HUDEP-2 (cell line): Measurements from ENCODE around the gene MDP1.

Experiments used
- DNase-seq, 76 experiments: peaks; one replicate each; lab custom pipeline; 2025; ENCODE audit not compliant: unreplicated experiment in 76 of 76; lab: John Stamatoyannopoulos, UW

Gene MDP1

DNA sequence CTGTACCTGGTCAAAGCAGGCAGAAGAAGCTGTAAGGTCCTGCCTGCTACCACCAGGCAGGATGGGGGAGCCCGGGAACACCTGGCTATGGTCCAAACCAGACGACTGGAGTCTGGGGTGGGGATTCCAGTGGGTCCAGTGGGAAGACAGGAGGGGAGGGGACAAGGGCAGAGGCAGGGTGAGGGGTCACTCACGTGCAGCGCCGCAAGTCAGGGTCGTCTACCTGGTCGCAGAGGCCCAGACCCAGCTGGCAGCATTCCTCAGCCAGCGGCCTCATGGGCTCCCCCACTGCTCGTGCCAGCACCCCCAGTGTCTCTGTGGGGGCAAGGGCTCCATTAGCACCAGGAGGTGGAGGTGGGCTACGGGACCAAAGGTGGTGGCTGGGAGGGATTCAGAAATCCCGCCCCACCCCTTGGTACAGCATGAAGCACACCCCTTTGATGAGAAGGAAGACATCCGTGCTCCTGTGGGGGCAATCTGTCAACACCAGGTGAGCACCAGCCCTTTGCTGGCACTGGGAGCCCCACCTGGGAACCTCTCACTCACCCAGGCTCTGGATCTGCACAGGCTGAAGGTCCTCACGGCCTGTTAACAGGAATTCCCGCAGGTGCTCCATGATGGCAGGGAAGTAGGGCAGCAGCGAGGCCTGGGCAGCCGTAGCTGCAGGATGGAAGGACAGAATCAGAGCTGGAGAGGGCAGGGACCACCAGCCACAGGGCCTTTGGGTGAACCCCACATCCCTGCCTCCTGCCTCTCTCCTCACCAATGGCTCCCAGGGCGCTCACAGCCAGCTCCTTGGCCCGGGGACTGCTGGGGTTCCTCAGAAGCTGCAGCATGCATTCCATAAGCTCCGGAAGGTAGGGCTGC lies 31.5 kb downstream of the MDP1 start:
- no peak for DNase-seq

DNA sequence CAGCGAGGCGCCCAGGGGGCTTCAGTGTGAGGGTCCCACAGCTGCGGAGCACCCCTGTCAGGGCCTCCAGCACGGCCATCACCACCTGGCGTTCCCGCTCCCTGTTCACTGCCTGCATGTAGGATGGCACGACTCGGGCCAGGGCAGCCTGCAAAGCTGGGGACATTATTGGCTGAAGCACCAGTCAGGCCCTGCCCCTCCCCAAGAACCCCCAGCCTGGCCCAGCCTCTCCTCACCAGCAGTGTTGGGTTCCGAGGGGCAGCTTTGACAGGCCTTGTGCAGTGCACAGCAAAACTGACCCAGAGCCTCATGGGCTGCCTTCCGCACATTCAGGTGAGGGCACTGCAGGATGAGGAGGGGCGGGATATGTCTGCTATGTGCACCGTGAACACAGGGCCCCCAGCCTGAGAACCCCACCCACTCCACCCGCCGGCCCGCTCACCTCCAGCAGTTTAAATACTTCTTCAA lies 32.8 kb downstream of the MDP1 start:
- no peak for DNase-seq

DNA sequence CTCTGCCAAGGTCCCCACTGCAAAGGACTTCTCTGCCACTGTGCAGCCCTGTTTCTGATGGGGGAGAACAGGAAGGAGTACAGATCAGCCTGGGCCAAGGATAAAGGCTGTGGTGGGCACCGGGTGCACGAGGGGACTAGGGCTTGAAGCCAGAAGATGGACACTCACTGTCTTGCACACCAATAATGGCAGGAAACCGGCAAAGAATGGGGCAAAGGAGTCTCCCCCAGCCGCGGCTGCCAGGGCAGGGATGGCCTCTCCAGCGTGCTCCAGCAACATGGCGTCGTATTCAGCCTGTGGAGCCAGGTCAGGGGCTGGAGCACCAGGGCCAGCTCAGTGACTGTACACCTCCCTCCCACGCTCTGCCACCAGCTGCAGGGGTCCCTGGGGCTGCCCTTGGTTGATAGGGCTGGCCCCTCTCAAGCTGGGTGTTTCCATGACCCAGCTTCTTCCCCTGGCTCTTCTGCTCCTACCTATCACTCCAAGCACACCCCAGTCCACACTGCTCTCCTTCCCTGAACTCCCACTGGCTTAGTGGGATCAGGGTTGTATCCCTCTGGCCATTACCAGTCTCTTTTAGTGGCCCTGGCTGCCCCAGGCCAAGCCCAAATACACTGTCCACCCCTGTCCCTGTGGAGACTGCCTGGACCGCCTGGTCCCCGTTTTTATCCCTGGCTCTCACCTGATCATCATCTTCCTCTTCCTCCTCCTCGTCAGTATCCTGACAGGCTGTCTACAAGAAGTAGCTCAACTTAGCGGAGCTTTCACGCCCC lies 33.6 kb downstream of the MDP1 start:
- DNase-seq = no peak

DNA sequence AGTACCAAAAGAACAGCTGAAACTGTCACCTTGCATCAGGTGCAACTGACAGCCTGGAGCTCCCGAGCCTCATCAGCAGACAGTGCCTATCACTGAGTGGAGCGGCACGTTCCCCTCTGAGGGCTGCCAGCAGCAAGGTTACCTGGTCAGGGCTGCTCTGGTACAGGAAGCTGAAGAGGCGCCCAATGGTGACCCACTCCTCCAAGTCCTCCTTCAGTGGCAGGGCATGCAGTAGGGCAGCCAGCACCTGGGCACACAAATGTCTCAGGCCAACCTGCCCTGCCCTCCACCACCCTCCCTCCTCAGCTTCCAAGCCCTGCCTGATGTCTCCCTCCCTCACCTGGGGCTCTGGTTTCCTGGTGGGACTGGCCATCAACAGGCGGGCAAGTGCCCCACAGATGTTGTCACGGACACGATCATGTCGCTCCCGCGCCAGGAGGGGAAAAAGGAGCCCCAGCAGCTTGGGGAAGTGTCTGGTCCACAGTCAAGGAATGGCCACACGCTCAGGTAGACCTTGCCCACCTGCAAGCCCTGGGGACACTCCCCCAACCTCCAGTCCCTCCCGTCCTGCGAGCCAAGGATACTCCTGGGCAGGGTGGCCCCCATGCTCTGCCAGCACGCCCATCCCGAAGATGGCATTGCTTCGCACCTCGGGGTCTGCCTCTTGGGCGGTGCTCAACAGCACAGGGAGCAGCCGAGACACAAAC lies 34.3 kb downstream of the MDP1 start:
- DNase-seq = no peak

DNA sequence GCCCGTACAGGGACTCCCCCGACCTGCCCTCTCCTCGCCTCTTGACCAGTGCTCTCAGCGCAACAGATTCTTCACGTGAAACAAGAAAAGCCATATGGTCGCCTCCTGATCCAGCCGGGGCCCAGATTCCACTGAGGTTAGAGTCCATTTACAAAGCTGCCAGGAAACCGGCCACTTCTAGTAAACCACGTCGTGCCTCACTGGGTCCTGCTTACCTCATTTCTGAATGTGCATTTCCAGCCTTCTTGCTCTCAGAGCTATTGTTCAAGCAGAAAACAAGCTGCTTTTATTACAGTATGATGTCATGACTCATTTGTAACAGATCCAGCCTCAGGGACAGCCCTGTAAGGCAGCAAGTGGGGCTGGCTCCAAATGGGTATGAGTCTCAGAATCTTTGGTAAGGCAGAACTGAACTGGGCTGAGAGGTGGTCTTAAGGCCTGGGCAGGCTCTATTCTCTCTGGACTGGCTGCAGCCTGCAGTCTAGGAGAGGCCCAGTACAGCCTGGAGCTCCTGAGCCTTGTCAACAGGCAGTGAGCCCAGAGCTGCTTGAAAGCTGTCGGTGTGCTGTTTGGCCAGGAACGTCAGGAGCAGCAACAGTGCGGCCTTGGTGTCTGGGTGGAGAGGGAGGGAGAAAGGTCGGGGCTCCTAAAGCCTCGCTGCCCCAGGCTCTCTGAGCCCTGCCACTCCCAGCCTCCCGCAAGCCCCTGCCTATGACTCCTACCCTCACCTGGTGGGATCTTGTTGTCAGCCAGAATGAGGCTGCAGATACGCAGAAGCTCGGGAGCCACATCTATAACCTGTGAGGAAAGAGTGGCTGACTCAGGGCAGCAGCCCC lies 35.7 kb downstream of the MDP1 start:
- no peak for DNase-seq

DNA sequence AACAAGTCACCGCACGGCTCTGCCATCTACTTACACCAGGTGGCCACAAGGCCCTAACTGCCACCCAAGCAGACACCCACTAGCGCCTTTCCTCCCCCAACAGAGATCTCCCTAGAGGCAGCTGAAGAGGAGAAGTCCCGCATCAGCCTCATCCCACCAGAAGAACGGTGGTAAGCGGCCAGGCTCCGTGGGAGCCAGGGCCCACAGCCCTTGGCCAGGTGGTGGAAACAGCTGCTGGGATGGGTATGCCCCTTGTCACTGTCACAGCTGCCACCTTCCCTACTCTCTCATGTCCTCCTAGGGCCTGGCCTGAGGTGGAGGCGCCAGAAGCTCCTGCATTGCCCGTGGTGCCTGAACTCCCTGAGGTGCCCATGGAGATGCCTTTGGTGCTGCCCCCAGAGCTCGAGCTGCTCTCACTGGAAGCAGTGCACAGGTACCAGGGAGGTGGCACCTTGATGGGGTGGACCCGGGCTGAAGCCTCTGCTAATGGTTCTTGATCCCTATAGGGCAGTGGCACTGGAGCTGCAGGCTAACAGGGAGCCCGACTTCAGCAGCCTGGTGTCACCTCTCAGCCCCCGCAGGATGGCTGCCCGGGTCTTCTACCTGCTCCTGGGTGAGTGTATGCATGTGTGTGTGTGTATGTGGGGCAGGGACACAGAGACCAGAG lies 36.4 kb downstream of the MDP1 start:
- DNase-seq = no peak

DNA sequence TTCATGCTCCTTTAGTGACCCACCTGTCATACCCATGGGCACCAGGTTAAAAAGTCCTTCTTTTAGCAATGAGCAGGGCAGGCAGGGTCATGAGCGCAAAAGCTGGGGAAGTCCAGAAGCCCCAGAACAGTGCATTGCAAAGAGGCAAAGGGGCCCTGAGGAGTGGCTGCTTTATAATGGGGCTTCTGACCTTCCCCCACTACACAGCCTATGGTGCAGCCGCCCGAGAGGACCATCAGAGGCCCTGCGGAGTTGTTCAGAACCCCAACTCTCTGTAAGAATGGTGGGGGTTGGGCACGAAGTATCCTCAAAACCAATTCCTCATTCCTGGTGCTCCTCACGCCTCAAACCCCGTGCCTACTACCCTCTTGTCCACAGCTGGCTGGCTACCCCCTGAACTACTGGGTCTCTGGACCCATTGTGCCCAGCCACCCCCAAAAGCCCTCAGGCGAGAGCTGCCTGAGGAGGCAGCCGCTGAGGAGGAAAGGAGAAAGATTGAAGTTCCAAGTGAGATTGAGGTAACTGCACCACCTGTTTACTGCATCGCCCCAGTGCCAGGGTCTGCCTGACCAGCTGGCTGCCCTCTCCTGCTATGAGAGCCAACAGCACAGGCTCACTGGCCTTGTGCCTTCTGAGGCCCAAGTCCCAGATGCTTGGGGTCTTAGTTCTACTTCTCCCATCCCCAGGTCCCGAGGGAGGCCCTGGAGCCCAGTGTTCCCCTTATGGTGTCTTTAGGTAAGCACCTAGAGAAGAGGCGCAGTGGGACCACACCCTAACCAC lies 37.3 kb downstream of the MDP1 start:
- DNase-seq = no peak

DNA sequence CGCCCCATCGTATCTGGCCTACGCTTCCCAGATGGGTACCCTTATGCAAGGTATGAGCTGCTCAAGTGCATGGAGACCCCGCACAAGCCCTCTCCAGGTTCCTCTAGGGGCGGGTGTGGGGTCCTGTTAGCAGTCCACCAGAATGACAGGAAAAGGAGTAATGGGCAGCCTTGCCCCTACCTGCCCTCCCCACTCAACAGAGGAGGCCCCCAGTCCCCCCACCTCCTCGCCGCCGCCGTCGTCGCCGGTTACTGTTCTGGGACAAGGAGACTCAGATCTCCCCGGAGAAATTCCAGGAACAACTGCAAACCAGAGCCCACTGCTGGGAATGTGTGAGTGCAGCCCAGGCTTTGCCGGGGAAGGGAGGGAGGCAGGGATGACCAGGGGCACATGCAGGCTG lies 38.0 kb downstream of the MDP1 start:
- no peak for DNase-seq

DNA sequence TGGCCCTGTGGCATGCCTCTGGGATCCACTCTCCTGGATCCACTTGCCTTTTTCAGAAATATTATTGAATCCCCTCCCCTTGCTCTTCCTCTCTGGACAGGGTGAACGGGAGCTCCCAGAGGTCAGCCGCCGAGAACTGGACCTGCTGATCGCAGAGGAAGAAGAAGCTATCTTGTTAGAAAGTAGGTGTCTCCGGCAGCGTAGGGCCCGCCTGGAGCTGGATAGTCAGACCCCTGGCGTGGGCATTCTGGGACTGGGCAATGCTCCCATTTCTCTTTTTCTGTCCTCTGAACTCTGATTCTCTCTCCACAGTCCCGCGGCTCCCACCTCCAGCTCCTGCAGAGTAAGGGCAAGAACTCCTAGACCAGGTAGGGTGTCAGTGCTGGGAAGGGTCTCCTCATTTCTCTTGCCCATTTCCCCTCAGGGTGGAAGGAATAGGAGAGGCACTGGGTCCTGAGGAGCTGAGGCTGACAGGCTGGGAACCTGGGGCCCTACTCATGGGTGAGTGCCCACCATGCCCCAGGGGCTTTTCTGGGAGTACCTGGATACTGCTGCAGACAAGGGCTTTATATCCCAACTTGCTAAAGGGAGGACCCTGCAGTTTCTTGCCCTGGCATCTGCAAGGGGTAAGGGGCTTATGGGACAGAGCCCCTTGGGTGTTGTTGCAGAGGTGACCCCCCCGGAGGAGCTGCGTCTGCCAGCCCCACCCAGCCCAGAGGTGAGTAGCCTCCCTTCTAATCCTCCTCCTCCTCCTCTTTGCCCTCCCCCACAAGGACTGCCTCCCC lies 38.6 kb downstream of the MDP1 start:
- no peak for DNase-seq

DNA sequence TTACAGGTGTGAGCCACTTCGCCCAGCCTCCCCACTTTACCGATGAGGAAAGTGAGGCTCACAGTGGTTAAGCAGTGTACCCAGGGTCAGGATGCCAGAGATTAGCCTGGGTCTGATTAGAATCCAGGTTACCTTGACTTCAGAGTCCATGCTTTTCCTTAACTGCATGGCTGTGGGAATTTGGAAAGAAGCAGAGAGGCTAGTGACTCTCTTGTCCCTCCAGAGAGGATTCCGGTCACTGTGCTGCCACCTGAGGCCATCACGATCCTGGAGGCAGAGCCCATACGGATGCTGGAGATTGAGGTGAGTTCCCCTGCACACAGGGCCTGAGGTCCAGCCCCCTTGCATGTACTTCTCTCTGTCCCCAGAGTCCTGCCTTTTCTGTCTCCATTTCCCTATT lies 39.3 kb downstream of the MDP1 start:
- DNase-seq = no peak

DNA sequence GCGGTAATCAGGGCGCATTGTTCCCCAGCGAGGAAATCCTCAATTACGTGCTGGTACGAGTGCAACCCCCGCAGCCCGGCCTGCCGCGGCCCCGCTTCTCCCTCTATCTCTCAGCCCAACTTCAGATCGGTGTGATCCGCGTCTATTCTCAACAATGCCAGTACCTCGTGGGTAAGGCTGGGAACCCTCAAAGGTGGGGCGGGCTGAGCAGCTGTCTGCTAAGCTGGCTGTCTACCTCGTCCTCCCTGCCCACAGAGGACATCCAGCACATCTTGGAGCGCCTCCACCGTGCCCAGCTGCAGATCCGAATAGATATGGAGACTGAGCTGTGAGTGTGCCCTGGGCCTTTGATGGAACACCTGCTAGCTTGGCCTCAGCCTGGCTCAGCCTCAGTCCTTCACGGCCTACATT lies 43.0 kb downstream of the MDP1 start:
- DNase-seq = no peak

DNA sequence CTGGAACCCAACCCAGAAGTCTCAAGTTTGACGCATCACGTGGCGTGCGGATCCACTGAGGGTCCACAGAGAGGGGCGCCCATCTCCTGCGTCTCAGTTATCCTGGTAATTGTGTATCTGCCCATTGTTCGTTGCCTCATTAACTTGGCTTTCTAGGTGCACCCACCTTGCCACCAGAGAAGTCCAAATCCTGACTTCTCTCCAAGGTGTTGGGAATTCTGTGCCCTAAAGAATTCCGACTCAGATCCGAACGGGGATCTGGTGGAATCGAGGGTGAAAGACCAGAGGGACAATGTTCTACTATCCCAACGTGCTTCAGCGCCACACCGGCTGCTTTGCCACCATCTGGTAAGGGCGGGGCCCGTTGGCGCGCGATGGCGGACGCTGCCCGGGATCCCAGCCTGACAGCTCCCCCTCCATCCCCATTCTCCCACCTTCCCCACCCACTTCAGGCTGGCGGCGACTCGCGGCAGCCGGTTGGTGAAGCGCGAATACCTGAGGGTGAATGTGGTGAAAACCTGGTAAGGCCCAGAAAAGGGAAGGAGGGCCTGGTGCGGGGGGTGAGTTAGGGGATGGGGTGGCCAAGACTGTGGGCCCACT lies 43.5 kb downstream of the MDP1 start:
- no peak for DNase-seq

DNA sequence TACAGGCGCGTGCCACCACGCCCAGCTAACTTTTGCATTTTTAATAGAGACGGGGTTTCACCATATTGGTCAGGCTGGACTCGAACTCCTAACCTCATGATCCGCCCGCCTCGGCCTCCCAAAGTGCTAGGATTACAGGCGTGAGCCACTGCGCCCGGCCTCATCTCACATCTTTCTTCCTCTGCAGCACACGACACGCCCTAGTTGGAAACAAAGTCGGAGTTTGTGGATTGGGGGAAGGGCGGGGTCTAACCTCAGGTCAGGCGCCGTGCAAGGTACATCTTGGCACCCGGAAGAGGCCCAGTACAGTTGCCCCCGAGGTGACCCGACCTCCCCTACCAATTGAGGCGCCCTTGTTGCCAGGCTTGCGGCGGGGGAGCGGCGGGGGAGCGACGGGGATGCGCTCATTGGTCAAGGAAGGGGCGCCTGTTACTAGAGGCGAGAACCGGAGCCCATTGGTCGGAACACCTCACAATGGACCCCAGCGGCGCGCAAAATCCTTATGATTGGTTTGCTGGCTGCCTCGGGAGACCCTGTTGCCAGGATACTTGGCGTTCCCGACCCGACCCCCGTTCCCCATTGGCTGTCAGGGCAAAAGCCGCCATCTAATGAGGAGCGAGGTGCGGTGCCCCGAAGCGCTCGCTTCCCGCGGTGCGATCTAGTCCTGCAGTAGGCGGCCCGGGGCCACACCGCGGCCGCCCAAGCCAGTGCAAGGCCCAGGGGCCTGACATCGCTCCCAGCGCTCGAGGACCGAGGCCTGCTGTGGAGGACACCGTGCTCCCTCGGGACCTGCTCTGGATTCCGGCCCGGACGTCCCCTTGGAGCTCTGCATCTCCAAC lies 44.2 kb downstream of the MDP1 start, which contains the start of gene REC8:
TSS of gene REC8 (plus strand) at position 659 of the 839 bp plus-strand sequence. CDS start 473 bp downstream, outside the sequence.
- peak in 59 of 76 experiments; percentile 15 to 96 (median 68) for DNase-seq

DNA sequence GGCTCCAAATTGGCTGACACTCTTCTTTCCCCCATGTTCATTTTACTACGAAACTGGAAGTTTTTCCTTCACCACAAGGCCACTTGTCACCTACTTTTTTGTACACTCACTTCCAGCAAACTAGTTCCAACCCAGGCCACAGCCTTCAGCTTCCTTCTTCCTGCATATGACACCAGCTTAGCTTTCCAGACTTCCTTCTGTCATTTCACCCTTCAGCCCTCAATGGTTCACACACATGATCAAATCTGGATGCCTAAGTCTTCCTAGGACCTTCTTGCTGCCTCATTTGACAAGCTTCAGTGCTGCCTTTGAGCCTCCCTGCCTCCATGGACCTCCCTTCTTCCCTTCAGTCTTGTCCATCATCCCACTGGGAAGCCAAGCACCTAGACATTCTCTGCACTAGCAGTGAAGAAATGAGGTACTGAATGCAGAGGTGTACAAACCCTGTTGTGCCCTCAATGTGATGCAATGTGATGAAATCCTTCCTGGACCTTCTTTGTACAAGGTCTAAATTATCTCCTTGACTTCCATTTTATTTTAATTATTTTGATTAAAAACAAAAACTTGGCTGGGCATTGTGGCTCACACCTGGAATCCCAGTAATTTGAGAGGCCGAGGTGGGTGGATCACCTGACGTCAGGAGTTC lies 48.3 kb downstream of the MDP1 start:
- DNase-seq = no peak

DNA sequence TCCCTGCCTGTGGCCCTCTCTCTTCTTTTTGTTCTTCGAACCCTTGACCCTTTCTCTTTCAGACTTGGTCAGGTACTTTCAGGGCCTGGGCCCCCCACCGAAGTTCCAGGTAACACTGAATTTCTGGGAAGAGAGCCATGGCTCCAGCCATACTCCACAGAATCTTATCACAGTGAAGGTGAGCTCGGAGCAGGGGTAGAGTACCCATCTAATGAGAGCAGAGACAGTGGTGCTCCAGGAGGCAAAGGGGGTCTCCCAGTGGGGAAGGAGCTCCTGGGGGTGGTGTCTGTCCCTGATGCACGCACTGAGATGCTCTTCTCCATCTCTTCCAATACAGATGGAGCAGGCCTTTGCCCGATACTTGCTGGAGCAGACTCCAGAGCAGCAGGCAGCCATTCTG lies 50.1 kb downstream of the MDP1 start:
- DNase-seq = no peak

DNA sequence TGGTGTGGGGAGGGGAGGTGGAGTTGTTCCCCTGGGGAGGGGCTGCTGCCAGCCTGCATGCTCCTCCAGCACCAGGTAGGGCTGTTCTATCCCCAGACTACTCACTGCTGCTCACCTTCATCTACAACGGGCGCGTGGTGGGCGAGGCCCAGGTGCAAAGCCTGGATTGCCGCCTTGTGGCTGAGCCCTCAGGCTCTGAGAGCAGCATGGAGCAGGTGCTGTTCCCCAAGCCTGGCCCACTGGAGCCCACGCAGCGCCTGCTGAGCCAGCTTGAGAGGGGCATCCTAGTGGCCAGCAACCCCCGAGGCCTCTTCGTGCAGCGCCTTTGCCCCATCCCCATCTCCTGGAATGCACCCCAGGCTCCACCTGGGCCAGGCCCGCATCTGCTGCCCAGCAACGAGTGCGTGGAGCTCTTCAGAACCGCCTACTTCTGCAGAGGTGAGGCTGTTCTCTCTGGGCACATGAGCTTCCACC lies 51.3 kb downstream of the MDP1 start:
- DNase-seq = no peak
